SIG-M5 treated with dmso at 0.1 percent for 504 hours (cell line): ENCODE measurements around the gene TAPBPL.
"Not testable (repeated sequence)": the region's sequence is repeated elsewhere in the genome, so short reads cannot be mapped to it uniquely, and the experiment has no call there.

Experiments
- DNase-seq: peaks from one replicate; lab custom pipeline; 2025; ENCODE audit not compliant: unreplicated experiment; lab: John Stamatoyannopoulos, UW

The TAPBPL gene

DNA sequence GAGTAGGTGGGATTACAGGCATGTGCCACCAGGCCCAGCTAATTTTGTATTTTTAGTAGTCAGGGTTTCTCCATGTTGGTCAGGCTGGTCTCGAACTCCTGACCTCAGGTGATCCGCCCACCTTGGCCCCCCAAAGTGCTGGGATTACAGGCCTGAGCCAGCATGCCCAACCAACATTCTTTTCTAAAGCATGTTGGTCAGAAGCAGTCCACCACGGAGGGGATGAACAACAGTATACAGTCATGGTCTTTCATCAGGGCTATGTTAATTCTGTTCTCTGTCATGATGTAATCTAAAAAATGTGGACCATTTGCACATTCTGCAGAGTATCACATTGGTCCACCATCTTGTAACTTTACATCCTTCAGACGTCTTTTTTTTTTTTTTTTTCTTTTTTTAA is 37.6 kb downstream of the TAPBPL start:
- no peak for DNase-seq

DNA sequence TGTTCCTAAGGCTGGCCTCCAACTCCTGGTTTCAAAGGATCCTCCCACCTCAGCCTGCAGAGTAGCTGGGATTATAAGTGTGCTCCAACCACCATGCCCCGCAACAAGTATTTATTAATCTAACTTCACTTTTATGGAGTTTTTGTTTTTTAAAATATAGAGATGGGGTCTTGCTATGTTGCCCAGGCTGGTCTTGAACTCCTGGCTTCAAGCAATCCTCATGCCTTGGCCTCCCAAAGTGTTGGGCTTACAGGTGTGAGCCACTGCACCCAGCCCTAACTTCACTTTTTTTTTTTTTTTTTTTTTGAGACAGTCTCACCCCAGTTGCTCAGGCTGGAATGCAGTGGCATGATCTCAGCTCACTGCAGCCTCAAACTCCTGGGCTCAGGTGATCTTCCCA is 38.8 kb downstream of the TAPBPL start:
- not testable (repeated sequence) for DNase-seq

DNA sequence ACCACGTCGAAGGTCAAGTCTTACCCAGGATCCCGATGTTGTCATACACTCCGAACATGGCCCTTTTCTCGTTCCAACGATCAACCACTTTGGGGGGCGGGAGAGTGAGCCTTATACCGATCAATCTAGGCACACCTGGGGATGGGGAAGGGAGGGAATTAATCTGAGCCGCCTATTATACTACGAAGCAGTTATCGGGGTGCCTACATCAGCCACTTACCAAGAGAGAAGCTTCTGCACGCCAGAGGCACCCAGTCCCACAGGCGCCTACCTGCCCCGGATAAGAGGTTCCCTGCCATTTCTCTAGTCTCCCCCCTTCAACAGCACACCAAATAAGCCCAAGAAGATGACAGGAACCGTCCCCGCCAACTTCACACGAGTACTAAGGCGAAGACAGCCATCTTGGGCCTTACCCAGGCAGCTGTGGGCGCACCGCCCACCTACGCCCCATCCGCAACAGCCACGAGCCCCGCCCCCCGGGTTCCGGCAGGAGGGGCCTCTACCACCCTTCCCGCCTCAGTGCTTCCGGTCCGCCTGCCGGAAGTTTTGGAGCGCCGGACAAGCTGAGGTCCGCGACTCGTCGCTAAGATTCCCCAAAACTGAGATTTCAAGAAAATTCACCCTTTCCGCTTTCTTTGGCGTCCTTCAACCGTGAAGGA is 41.1 kb downstream of the TAPBPL start, which contains the start of gene MRPL51:
MRPL51 (minus strand) TSS at position 425 of the 659 bp plus-strand sequence; CDS start at position 299, 126 bp downstream.
- DNase-seq = peak; percentile 95

DNA sequence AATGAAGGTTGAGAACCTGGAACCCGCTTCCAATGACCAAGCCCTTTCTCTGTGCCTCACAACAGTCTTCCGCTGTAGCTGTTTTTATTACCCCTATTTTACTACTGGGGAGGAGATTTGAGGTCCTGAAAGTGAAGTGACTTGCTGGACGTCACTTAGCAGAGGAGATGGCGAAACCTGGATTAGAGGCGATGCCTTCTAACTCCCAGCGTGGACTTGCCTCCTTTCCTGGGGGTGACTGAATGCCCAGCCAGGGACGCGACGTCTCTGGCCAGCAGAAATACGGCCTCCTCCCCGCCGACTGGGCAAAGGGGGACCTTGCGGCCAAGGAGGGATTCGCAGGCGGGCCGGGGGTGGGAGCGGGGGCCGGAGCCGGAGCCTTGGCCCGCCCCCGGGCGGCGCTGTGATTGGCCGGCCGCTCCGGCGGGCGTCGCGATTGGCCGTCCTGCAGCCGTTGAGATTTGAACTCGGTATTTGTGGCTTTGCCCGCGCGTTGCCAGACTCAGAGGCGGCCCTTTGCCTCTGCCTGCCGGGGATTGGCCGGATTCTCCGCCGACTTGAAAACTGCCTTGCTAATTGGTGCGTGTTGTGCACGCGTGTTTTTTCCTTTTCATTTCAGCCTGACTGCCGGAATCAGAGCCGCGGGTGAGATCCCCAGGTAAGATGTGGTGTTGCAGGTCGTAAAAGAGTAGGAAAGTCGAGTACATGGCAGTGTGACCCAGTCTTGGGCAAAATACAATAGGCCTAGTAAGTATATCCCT is 41.8 kb downstream of the TAPBPL start, which contains the start of gene NCAPD2:
NCAPD2 (plus strand) TSS at position 606 of the 761 bp plus-strand sequence. CDS start 997 bp downstream, outside the sequence.
- peak; percentile 98 for DNase-seq

DNA sequence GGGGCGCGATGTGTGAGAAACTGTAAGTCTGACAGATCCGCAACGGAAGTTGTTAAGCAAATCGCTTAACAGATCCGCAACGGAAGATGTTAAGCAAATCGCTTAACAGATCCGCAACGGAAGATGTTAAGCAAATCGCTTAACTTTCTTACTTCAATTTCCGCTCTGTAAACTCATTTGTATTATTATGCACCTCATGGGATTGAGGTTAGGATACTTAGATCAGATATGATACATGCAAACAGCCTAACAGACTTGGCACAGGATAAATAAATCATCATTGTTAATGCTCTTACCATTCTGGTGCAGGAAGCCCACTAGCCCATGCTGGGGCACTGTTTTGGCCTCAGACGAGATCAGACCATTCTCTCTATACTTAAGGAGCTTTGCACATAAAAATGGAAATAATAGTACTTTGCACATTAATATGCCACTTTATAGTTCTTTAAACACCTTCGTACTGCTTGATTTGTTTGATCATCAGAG is 42.5 kb downstream of the TAPBPL start:
- DNase-seq = no peak

DNA sequence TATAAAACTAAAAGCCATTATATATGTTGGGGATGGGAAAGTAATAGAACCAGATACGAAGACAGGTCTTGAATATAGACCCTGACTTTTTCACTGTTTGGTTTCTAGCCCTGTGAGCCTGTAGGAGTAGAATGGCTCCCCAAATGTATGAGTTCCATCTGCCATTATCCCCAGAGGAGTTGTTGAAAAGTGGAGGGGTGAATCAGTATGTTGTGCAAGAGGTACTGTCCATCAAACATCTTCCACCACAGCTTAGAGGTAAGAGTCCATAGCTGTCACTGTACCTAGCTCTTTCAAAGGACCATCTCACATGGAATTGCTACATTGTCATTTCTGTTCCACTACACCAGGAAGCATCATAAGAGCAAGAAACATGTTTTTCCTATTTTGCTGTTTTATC is 43.1 kb downstream of the TAPBPL start:
- peak; percentile 41 for DNase-seq

DNA sequence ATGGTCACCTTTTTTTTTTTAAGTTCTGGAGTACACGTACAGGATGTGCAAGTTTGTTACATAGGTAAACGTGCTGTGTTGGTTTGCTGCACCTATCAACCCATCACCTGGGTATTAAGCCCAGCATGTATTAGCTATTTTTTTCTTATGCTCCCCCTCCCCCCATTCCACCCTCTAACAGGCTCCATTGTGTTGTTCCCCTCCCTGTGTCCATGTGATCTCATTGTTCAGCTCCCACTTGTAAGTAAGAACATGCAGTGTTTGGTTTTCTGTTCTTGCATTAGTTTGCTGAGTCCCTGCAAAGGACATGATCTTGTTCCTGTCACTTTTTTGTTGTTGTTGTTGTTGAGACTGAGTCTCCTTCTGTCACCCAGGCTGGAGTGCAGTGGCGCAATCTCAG is 45.4 kb downstream of the TAPBPL start:
- not testable (repeated sequence) for DNase-seq

DNA sequence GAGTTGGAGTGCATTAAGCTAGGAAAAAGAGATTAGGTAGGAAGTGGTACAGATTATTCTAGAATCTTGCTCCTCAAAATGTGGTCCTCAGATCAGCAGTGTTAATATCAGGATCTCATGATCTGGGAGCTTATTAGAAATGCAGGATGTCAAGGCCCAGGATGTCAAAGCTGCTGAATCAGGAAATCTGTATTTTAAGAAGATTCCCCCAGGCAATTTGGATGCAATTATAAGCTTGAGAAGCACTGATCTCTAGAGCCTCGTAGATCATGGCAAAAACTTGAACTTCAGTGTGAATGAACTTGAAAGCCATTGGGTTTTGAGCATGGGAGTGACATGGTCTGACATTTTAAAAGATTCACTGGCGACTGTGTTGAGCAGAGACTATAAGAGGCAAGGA is 48.6 kb downstream of the TAPBPL start:
- no peak for DNase-seq

DNA sequence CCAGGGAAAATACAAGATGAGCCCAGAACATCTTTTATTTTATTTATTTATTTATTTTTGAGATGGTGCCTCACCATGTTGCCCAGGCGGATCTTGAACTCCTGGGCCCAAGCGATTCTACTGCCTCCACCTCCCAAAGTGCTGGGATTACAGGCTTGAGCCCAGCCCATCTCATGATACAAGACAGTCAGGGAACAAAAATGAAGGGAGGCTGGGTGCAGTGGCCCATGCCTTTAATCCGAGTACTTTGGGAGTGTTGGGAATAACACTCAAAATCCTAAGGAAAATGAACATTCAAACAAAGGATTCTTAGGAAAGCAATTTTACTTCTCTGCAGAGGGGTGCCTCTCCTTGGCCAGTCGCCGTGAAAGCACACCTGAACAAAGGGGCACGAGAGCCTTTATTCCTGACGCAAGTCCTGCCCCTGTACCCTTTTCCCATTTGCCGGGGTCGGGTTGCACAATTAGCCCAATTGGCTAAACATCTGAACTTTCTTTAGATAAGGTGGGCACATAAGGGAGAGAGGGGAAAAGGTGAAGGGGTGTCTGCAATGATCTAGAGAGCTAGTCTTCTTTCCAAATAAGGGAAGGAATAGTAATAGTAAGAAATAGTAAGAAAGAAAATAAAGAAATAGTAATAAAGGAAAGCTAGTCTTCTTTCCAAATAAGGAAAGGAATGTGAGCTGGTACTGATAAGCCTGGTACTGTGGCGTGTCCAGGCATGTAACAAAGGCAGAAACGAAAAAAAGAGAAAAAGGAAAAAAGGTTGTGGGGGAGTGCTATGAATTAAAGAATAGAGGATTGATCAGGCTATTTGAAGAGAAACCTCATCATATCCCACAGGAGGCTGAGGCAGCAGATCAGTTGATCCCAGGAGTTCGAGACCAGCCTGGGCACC is 55.5 kb downstream of the TAPBPL start:
- no peak for DNase-seq

DNA sequence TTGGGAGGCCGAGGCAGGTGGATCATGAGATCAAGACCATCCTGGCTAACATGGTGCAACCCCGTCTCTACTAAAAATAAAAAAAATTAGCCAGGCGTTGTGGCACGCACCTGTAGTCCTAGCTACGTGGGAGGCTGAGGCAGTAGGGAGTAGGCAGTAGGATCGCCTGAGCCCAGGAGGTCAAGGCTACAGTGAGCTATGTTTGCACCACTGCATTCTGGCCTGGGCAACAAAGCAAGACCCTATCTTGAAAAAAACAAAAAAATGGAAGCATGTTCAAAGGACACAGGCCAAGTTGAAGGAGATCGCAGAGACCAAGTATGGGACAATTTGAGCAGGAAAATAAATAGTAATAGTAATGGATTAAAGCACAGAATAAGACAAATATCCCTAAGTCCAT is 56.2 kb downstream of the TAPBPL start:
- DNase-seq = no peak
